Tibial nerve (tissue), 4 donors: ENCODE data around the gene KIRREL2.

Experiments used
- CTCF ChIP-seq, 5 experiments: fragments of 200-600 bp in 3 of 5; fragments of 450-650 bp in 2 of 5; sonication (generic) in 3 of 5; IDR thresholded peaks; one replicate each; pipeline ENCODE4 v1.5.1; 2016 to 2019; ENCODE audit warnings: antibody characterized with exemption in 5 of 5, mild to moderate bottlenecking in 3 of 5, moderate library complexity in 2 of 5
- EP300 ChIP-seq, 2 donors: sonication (generic); formaldehyde crosslinking; IDR thresholded peaks; one replicate each; pipeline ENCODE4 v1.6.1; 2017; ENCODE audit warnings: antibody characterized with exemption in 2 of 2, mild to moderate bottlenecking in 1 of 2
- POLR2A ChIP-seq, 2 donors: fragments of 450-650 bp; IDR thresholded peaks; one replicate each; pipeline ENCODE4 v1.6.1; 2017; ENCODE audit warnings: antibody characterized with exemption in 2 of 2, mild to moderate bottlenecking in 2 of 2, moderate library complexity in 2 of 2

DNA sequence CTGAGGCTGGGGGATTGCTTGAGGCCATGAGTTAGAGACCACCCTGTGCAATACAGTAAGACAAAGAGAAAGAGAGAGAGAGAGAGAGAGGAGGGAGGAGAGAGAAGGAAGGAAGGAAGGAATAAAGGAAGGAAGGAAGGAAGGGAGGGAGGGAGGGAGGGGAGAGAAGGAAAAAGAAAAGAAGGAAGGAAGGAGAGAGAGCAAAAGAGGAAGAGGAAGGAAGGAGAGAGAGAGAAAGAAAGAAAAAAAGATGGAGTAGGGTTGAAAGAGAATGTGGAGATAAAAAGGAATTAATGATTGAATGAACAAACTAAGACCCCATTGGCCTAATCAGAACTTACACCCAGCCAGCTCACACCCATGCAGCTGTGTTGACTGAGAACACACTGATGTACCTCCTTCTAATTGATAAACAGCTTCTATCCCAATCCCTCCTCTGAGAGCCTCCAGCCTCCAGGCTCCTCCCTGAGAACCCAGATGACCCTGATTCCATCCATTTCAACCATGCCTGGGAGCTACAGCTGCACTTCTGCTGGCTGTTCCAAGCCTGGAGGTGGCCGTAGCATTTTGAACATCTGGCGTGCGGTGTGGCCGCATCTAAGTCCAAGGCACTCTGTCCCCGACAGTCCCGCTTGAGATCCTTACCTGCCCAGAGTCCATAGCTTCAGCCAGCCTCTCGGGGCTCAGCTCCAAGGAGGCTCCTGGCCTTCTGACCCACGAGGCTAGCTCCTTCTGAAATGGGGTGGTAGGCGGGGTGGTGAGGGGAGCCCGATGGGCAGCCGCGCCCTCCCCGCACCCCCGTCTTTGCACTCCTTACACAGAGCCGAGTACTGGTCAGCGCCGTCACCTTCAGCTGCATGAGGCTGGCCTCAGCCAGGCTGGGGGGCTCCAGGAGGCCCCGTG, 45.1 kb upstream of the KIRREL2 start:
- TF ChIP-seq POLR2A (IDR thresholded peaks at IDR 0.05) (no peak), CTCF (IDR thresholded peaks at IDR 0.05) (no peak), EP300 (IDR thresholded peaks at IDR 0.05) (no peak)
